22Rv1 (cell line): ENCODE results near the gene C12orf75.

ENCODE experiments used
- ZFX ChIP-seq: fragments of 450-650 bp; IDR thresholded peaks from 2 replicates; pipeline ENCODE4 v1.6.1; 2017; ENCODE audit warnings: antibody characterized with exemption, borderline replicate concordance
- TF ChIP-seq, protein P1 (sequence below): fragments of 450-650 bp; IDR thresholded peaks from 2 replicates; pipeline ENCODE4 v1.5.1; 2017; ENCODE audit warnings: mild to moderate bottlenecking

DNA sequence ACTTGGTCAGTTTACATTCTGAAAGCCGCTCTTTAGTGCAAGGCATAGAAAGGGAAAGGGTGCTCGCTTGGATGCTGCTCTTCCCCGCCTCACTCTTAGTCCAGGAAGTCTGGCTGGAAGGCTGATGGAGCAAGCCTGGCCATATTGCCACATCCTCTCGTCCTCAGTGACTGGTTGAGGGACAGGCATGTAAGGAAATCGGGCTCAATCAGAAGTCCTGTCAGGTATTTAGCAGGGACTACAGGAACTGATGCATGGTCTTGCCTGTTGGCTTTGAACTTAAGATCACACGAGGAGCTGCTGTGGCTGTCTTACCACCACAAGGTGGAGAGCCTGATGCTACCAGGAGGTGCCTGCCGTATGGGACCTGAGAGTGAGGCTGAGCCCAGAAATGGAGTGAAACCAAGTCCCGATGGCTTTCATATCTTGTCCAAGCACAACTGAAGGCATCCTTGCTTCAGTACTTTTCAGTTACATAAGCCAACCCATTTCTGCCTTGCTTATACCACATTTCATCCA is 10.7 kb upstream of the C12orf75 start:
- TF ChIP-seq, protein P1, sequence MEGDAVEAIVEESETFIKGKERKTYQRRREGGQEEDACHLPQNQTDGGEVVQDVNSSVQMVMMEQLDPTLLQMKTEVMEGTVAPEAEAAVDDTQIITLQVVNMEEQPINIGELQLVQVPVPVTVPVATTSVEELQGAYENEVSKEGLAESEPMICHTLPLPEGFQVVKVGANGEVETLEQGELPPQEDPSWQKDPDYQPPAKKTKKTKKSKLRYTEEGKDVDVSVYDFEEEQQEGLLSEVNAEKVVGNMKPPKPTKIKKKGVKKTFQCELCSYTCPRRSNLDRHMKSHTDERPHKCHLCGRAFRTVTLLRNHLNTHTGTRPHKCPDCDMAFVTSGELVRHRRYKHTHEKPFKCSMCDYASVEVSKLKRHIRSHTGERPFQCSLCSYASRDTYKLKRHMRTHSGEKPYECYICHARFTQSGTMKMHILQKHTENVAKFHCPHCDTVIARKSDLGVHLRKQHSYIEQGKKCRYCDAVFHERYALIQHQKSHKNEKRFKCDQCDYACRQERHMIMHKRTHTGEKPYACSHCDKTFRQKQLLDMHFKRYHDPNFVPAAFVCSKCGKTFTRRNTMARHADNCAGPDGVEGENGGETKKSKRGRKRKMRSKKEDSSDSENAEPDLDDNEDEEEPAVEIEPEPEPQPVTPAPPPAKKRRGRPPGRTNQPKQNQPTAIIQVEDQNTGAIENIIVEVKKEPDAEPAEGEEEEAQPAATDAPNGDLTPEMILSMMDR, result no peak
- TF ChIP-seq ZFX, result no peak
